Hindlimb muscle (tissue), 1 donor: ENCODE data around the gene NADSYN1. TPM values are rescaled to one million over a fixed set of nuclear protein-coding genes. Genes with fewer than 3 reads are reported as not detected.

Experiments
- DNase-seq: peaks from one replicate; pipeline ENCODE4 v3.0.0-alpha.2; 2013
- polyA plus RNA-seq: library from polyadenylated mRNA; unstranded; fragments of 120-200 nt; gene quantifications from one replicate; pipeline ENCODE4 v1.2.1, GENCODE V29; 2013; ENCODE audit not compliant: insufficient read length

The NADSYN1 gene
- polyA plus RNA-seq, 1 donor: 26.4 TPM

GRCh38 chr11:71433648-71434450 is 19.2 kb upstream of the NADSYN1 start:
- no peak for DNase-seq

GRCh38 chr11:71434576-71435130 is 18.4 kb upstream of the NADSYN1 start:
- DNase-seq: no peak

GRCh38 chr11:71435278-71435951 is 17.6 kb upstream of the NADSYN1 start:
- no peak for DNase-seq

GRCh38 chr11:71436861-71437260 is 16.1 kb upstream of the NADSYN1 start:
- DNase-seq: no peak

GRCh38 chr11:71437399-71437798 is 15.6 kb upstream of the NADSYN1 start:
- DNase-seq: no peak

- DNase-seq: no peak
Observed at GRCh38 chr11:71437879-71438278, 15.1 kb upstream of the NADSYN1 start.

- no peak for DNase-seq
Observed at GRCh38 chr11:71438650-71439049, 14.4 kb upstream of the NADSYN1 start.

GRCh38 chr11:71440021-71440755 is 12.8 kb upstream of the NADSYN1 start:
- DNase-seq: no peak

GRCh38 chr11:71441251-71441650 is 11.8 kb upstream of the NADSYN1 start:
- no peak for DNase-seq

- DNase-seq: no peak
Observed at GRCh38 chr11:71442123-71442522, 10.9 kb upstream of the NADSYN1 start.

GRCh38 chr11:71442880-71443279 is 10.1 kb upstream of the NADSYN1 start:
- no peak for DNase-seq

- no peak for DNase-seq
Observed at GRCh38 chr11:71443736-71444445, 9.1 kb upstream of the NADSYN1 start.

GRCh38 chr11:71444811-71445210 is 8.2 kb upstream of the NADSYN1 start:
- no peak for DNase-seq

GRCh38 chr11:71446150-71446549 is 6.9 kb upstream of the NADSYN1 start:
- no peak for DNase-seq

- DNase-seq: no peak
Observed at GRCh38 chr11:71446942-71447688, 5.9 kb upstream of the NADSYN1 start.

GRCh38 chr11:71447791-71448256 is 5.2 kb upstream of the NADSYN1 start:
- no peak for DNase-seq

GRCh38 chr11:71448257-71449171 is 4.5 kb upstream of the NADSYN1 start, which contains the start of gene DHCR7:
TSS of gene DHCR7 (minus strand) at chr11:71448393. CDS start at chr11:71444952, 3,441 bp downstream.
- peak; percentile 91 for DNase-seq

- DNase-seq: no peak
Observed at GRCh38 chr11:71449596-71449995, 3.4 kb upstream of the NADSYN1 start.

GRCh38 chr11:71450507-71450906 is 2.5 kb upstream of the NADSYN1 start:
- no peak for DNase-seq

GRCh38 chr11:71450939-71451338 is 2.1 kb upstream of the NADSYN1 start:
- no peak for DNase-seq
